ENCODE measurements around the gene PHACTR1.

Gene PHACTR1

GRCh38 chr6:12950976-12951375 is 234.4 kb downstream of the PHACTR1 start:
- no peak for DNase-seq (ENCODE audit: low read depth in 2 of 2)

DNA sequence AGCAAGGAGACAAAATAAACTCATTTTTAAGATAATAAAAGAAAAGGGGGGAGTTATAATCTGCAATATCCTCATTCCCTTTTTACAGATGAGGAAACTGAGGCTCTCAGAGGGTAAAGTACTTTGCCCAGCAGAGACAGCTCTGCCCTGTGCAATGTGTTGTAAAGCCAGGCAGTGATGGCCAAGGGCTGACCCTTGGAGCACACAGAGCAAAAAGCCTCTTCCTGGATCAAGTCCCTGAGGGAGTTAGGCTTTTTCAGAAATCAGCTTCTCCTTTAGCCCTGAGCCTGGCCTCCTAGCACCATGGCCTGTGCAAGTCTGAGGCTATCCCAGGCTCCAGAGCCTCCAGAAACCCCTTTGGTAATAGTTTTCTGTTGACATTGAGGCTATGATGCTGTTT is 234.8 kb downstream of the PHACTR1 start:
- no peak for DNase-seq (ENCODE audit: low read depth in 2 of 2)

DNA sequence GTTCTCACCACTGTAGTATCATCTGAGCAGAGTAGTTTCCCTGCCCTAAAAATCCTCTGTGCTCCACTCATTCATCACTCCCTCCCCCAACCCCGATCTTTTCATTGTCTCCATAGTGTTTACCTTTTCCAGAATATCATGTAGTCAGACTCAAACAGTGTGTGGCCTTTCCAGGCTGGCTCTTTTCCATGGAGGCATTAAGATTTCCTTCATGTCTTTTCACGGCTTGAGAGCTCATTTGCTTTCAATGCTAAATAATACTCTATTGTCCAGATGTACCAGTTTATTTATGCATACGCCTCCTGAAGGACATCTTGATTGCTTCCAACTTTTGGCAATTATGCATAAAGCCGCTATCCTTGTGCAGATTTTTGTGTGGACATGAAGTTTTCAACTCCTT is 235.8 kb downstream of the PHACTR1 start:
- DNase-seq (ENCODE audit: low read depth in 2 of 2) = no peak

DNA sequence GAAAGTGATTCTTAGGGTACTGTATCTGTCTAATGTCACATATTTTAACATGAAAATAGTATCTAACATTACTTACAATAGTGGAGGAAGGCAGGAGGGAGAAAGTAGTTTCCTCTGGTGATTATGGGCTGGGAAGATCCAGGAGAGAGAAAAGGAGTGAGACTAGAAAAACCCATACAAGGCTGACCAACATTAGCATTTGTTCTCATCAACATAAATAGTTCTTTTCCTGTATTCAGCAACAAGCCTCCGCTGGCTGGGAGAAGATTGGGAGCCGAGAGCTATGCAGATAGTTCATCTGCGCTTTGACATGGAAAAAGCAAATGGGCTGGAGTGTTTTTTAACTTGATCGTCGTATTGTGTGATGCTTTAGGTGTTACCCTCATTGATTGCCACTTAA is 239.4 kb downstream of the PHACTR1 start:
- DNase-seq (ENCODE audit: low read depth in 2 of 2) = no peak

- DNase-seq (ENCODE audit: low read depth in 2 of 2) = no peak
Observed at GRCh38 chr6:12956991-12957320, 240.4 kb downstream of the PHACTR1 start.

DNA sequence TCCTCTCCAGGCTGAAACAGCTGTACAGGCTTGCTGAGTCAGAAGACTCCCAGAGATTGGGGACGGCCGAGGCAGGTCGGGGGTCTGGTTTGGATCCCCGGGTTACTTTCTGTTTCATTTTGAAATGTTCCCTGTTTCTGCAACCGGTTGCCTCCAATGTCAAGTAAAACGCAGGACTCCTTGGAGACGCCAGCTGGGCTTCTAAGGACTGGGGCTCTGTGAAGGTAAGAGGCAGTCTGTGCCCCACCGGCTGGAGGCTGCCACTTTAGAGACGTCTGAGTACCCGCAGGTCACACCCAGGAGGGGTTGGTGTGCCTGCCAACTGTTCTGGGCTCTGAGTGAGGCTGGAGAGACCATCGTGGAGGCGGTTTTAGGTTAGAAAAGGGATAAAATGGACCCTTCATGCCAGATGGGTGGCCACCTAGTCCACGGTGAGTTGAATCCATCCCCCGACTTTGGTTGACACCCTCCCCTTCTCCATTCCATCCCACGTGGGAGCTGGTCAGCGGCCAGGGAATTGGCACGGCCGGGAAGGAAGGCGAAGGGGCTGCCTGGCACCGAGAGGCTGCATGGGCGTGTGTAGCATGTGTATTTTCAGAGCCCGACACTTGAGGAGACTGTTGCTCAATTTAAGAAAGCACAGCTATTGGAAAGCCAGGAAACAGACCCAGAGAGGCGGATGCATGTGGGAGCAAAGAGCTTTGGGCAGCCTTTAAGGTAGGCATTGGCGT is 240.9 kb downstream of the PHACTR1 start:
- no peak for DNase-seq (ENCODE audit: low read depth in 2 of 2)

GRCh38 chr6:12958052-12958706 is 241.6 kb downstream of the PHACTR1 start:
- no peak for DNase-seq (ENCODE audit: low read depth in 2 of 2)

GRCh38 chr6:12961761-12962160 is 245.2 kb downstream of the PHACTR1 start:
- DNase-seq (ENCODE audit: low read depth in 2 of 2) = no peak

DNA sequence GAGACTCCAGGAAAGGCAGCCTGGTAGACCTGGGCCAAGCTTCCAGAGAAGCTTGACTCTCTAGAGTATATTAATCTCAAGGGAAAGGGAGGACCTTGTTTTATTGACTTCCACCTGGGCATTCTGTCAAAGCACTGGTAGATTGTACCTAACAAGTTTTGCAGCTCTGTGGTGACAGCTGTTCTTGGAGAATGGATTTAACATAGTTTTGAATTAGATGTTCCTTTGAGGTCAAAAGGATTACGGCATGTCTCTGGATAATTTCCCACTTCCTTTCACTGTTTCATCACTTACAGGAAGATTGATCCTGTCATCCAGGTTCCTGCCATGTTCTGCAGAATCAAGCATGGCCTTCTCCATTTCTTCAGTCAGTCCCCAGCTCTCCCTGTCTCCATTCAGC is 246.0 kb downstream of the PHACTR1 start:
- DNase-seq (ENCODE audit: low read depth in 2 of 2) = no peak

GRCh38 chr6:12962987-12963386 is 246.4 kb downstream of the PHACTR1 start:
- no peak for DNase-seq (ENCODE audit: low read depth in 2 of 2)

DNA sequence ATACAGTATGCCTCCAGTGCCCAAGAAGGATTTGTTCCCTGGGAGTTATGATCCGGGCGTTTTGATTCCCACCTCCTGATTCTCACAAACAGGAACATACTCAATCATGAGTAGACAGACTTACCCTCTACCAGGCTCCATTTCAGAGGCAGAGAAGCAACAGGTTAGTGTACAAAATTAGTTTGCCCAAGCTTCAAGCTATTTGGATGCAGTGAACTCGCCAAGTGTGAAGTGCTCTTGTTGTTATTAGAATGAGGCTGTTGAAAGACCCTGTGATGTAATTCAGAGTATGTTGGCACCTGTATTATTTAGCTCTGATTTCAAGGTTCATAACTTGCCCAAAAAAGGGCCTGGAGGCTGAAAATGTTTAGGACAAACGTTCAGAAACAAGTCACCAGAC is 247.0 kb downstream of the PHACTR1 start:
- DNase-seq (ENCODE audit: low read depth in 2 of 2) = no peak

DNA sequence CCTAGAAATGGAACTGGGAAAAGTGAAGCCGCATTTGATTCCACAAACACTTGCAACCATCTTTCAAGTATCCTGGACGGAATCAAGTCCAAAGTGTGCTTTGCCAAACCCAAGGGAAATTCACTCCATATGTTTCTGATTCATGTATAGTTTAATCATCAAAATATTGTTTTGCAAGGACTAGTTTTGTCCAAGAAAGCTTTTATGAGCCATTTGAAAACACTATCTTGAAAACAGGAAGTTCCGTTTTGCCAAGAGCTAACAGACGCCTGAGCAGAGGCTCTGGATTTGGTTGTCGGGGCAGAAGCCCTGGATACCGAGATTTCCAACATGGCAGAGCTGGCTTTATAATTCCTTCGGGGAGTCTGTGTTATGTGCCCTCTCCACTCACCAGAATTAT is 251.1 kb downstream of the PHACTR1 start:
- DNase-seq (ENCODE audit: low read depth in 2 of 2) = peak; percentile 54 to 60

- DNase-seq (ENCODE audit: low read depth in 2 of 2) = no peak
Observed at GRCh38 chr6:12968290-12968689, 251.7 kb downstream of the PHACTR1 start.

DNA sequence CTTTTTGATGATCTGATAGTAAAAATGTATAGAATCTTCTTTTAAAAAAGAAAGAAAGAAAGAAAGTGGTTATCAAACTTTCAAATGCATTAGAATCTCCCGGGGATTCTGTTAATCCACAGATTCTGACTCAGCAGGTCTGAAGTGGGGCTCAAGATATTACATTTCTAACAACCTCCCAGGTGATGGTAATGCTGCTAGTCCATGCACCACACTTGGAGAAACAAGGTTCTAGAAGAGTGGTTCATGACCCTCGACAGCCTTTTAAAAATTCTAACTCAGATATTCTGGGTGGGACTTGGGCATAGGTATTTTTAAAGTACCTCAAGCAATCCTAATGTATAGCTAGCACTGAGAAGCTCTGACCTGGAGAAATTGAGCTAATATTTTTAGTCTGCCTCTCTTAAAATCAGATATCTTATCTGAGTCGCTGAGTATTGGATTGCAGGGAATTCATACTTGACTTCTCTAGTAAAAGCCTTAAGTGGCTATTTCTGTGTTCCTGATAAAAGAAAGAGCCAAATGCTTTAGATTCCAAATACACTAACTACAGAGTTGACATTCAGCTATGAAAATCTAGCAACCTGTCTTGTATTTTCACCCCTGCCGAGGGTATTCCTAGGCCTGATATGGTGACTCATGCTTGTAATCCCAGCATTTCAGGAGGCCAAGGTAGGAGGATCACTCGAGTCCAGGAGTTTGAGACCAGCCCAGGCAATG is 252.4 kb downstream of the PHACTR1 start:
- DNase-seq (ENCODE audit: low read depth in 2 of 2) = no peak

DNA sequence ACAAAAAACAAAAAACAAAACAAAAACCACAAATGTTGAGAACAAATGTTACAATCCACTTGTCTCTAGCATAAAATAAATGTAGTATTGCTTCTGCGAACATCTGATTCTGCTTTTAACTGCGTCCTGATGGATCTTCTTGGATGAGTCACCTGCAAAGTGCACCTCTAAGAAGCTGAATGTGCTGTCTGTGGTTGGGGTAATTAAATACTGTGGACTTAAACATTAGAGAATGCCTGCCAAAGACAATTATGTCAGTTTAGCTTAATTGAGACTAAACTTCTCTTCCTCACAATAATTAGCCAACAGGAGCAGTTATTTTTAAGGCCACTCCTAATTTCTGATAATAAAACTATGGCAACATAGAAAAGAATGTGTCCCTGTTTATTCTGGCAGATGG is 253.4 kb downstream of the PHACTR1 start:
- no peak for DNase-seq (ENCODE audit: low read depth in 2 of 2)

GRCh38 chr6:12973386-12973785 is 256.8 kb downstream of the PHACTR1 start:
- no peak for DNase-seq (ENCODE audit: low read depth in 2 of 2)

- no peak for DNase-seq (ENCODE audit: low read depth in 2 of 2)
Observed at GRCh38 chr6:12974551-12974950, 258.0 kb downstream of the PHACTR1 start.

GRCh38 chr6:12976366-12976765 is 259.8 kb downstream of the PHACTR1 start:
- no peak for DNase-seq (ENCODE audit: low read depth in 2 of 2)

GRCh38 chr6:12977206-12977605 is 260.6 kb downstream of the PHACTR1 start:
- DNase-seq (ENCODE audit: low read depth in 2 of 2) = no peak

DNA sequence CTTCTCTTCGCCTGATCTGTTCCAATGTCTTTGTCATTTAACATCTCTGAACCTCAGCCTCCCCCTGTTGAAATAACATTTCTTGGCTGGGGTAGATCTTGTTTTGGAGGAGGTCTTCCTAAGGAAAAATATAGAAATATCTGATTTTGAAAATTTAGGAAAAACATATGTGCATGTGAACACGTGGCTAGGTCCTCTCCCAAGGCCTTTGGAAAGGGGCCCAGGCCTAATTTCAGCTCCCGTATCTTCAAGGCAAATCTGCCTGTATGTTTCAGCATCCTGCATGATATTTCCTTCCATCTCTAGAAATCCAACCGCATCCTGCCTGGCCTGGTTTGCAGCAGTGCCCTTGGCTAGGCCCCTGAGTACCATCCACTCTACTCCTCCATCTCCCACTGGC is 261.2 kb downstream of the PHACTR1 start:
- no peak for DNase-seq (ENCODE audit: low read depth in 2 of 2)

GRCh38 chr6:12980741-12981140 is 264.2 kb downstream of the PHACTR1 start:
- no peak for DNase-seq (ENCODE audit: low read depth in 2 of 2)

DNA sequence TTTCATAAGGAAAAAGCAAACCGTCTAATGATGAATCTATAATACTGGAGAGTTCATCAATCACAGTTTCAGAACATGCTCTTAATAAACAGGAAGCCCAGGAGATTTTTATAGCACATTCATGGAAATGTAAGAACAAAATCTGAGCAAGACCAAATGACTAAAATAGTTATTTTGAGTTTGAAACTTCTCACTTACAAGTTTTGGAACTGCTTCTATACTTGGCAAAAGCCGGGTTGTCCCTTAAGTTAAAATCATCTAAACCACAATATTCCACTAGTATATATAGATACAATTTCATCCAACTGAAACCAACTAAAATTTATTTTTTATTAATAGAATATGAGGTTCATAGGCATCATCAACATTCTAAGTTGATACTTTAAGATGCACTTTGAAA is 268.2 kb downstream of the PHACTR1 start:
- no peak for DNase-seq (ENCODE audit: low read depth in 2 of 2)

DNA sequence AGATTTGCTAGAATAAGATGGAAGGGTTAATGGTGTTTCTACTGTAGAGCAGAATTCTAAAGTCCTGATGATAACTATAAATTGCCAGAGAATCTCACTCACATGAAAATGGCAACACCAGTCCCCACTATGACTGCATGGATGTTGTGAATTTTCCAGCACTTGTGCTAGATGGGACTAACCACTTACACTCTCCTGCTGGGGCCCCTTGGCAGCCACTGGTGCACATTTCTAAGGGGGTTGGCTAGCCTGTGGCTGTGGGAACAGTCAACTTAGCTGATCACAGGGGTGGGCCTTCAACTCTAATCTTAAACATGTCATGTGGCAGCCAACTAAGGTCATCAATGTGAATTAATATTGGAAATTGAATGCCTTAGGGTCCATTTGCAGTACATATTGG is 271.2 kb downstream of the PHACTR1 start:
- no peak for DNase-seq (ENCODE audit: low read depth in 2 of 2)
